H9 (cell line): ENCODE results near the gene OSBP2. TPM values are rescaled to one million over a fixed set of nuclear protein-coding genes. Genes with fewer than 3 reads are reported as not detected.
A peak's percentile ranks its signal among the peaks of the same experiment; 100 is the strongest.

Experiments used
- DNase-seq: peaks from one replicate; pipeline ENCODE4 v3.0.0-alpha.2; 2017
- H2AFZ ChIP-seq: one replicate; pipeline ENCODE4 v1.6.1; 2013; ENCODE audit warnings: mild to moderate bottlenecking, low read length, control low read depth, moderate library complexity
- H2AK5ac ChIP-seq: 2 replicates; pipeline ENCODE4 v1.6.1; 2013; ENCODE audit warnings: low read length, control low read depth, mixed read lengths; ENCODE audit not compliant: insufficient read length
- H2BK120ac ChIP-seq: one replicate; pipeline ENCODE4 v1.6.1; 2013; ENCODE audit warnings: low read depth, mild to moderate bottlenecking, low read length, control low read depth, inconsistent platforms; ENCODE audit not compliant: poor library complexity, severe bottlenecking
- H2BK12ac ChIP-seq: 2 replicates; pipeline ENCODE4 v1.6.1; 2013; ENCODE audit warnings: low read length, control low read depth, mixed read lengths, low read depth; ENCODE audit not compliant: insufficient read length
- H2BK15ac ChIP-seq: 2 replicates; pipeline ENCODE4 v1.6.1; 2013; ENCODE audit warnings: low read depth, low read length, control low read depth
- H2BK20ac ChIP-seq: one replicate; pipeline ENCODE4 v1.6.1; 2013; ENCODE audit warnings: low read depth, mild to moderate bottlenecking, low read length, control low read depth, inconsistent platforms; ENCODE audit not compliant: poor library complexity, severe bottlenecking
- H2BK5ac ChIP-seq: 2 replicates; pipeline ENCODE4 v1.6.1; 2013; ENCODE audit warnings: low read length, control low read depth, mixed read lengths; ENCODE audit not compliant: insufficient read length
- H3K14ac ChIP-seq: 2 replicates; pipeline ENCODE4 v1.6.1; 2013; ENCODE audit warnings: low read length, control low read depth; ENCODE audit not compliant: insufficient read depth
- H3K18ac ChIP-seq: 2 replicates; pipeline ENCODE4 v1.6.1; 2013; ENCODE audit warnings: low read depth, mild to moderate bottlenecking, mixed read lengths, low read length, control low read depth; ENCODE audit not compliant: insufficient read length
- H3K23ac ChIP-seq: 2 replicates; pipeline ENCODE4 v1.6.1; 2013; ENCODE audit warnings: low read length, control low read depth, mixed read lengths, low read depth; ENCODE audit not compliant: insufficient read length
- H3K23me2 ChIP-seq: 2 replicates; pipeline ENCODE4 v1.6.1; 2013; ENCODE audit warnings: low read depth, mild to moderate bottlenecking, mixed read lengths, low read length, control low read depth; ENCODE audit not compliant: insufficient read length, poor library complexity, severe bottlenecking
- H3K27ac ChIP-seq: 2 replicates; pipeline ENCODE4 v1.5.1; 2013; ENCODE audit warnings: low read length, control low read depth, mixed read lengths, low read depth; ENCODE audit not compliant: insufficient read length
- H3K27me3 ChIP-seq: 2 replicates; pipeline ENCODE4 v1.6.1; 2013; ENCODE audit warnings: low read length, control low read depth, inconsistent platforms; ENCODE audit not compliant: insufficient read depth
- H3K4ac ChIP-seq: 2 replicates; pipeline ENCODE4 v1.6.1; 2013; ENCODE audit warnings: low read depth, mild to moderate bottlenecking, control low read depth, inconsistent platforms, low read length, moderate library complexity
- H3K4me1 ChIP-seq: 2 replicates; pipeline ENCODE4 v1.6.1; 2013; ENCODE audit warnings: low read length, control low read depth, inconsistent platforms; ENCODE audit not compliant: insufficient read depth
- H3K4me2 ChIP-seq: 2 replicates; pipeline ENCODE4 v1.6.1; 2013; ENCODE audit warnings: low read length, control low read depth, mixed read lengths; ENCODE audit not compliant: insufficient read length, insufficient read depth
- H3K56ac ChIP-seq: 2 replicates; pipeline ENCODE4 v1.6.1; 2013; ENCODE audit warnings: low read depth, mild to moderate bottlenecking, mixed read lengths, low read length, control low read depth; ENCODE audit not compliant: insufficient read length
- H3K79me1 ChIP-seq: 2 replicates; pipeline ENCODE4 v1.6.1; 2013; ENCODE audit warnings: low read depth, mild to moderate bottlenecking, moderate library complexity, low read length, control low read depth, inconsistent platforms; ENCODE audit not compliant: insufficient read depth, poor library complexity, severe bottlenecking
- H3K79me2 ChIP-seq: 2 replicates; pipeline ENCODE4 v1.6.1; 2013; ENCODE audit warnings: low read length, control low read depth, inconsistent platforms; ENCODE audit not compliant: insufficient read depth
- H3K9ac ChIP-seq: 2 replicates; pipeline ENCODE4 v1.6.1; 2013; ENCODE audit warnings: low read length, control low read depth, mixed read lengths; ENCODE audit not compliant: insufficient read length; ENCODE audit errors: extremely low read depth
- H3K9me3 ChIP-seq: one replicate; pipeline ENCODE4 v1.6.1; 2013; ENCODE audit warnings: low read depth, low read length, inconsistent platforms; ENCODE audit not compliant: control insufficient read depth
- H3T11ph ChIP-seq: one replicate; pipeline ENCODE4 v1.6.1; 2013; ENCODE audit warnings: mild to moderate bottlenecking, low read length, control low read depth, inconsistent platforms
- H4K20me1 ChIP-seq: one replicate; pipeline ENCODE4 v1.6.1; 2013; ENCODE audit not compliant: control insufficient read depth, insufficient read length, insufficient read depth
- H4K5ac ChIP-seq: 2 replicates; pipeline ENCODE4 v1.6.1; 2013; ENCODE audit warnings: low read depth, mild to moderate bottlenecking, mixed read lengths, low read length, control low read depth; ENCODE audit not compliant: insufficient read length
- H4K8ac ChIP-seq: replicated peaks from 2 replicates; pipeline ENCODE4 v1.6.1; 2013; ENCODE audit warnings: low read length, control low read depth, mixed read lengths, low read depth; ENCODE audit not compliant: insufficient read length
- H4K91ac ChIP-seq: 2 replicates; pipeline ENCODE4 v1.6.1; 2013; ENCODE audit warnings: low read depth, mild to moderate bottlenecking, moderate library complexity, mixed read lengths, low read length, control low read depth; ENCODE audit not compliant: insufficient read length
- H3K27ac Mint-ChIP-seq, 3 experiments: 2 replicates in 2 of 3; 3 replicates in 1 of 3; pipeline ENCODE4 v1.8.0; 2020 to 2021; ENCODE audit warnings: mixed read lengths in 3 of 3, mild to moderate bottlenecking in 1 of 3, moderate library complexity in 1 of 3
- H3K27me3 Mint-ChIP-seq: 2 replicates; pipeline ENCODE4 v1.8.0; 2021; ENCODE audit warnings: low read depth, mild to moderate bottlenecking, moderate library complexity, mixed read lengths
- H3K36me3 Mint-ChIP-seq, 3 experiments: 2 replicates in 2 of 3; 3 replicates in 1 of 3; pipeline ENCODE4 v1.8.0; 2020 to 2021; ENCODE audit warnings: low read depth in 3 of 3, mixed read lengths in 3 of 3; ENCODE audit not compliant: insufficient read depth in 1 of 3
- H3K4me1 Mint-ChIP-seq, 2 experiments: 2 replicates each; pipeline ENCODE4 v1.8.0; 2020; ENCODE audit warnings: mixed read lengths in 2 of 2
- H3K4me3 Mint-ChIP-seq, 2 experiments: 2 replicates in 1 of 2; 3 replicates in 1 of 2; pipeline ENCODE4 v1.8.0; 2020 to 2021; ENCODE audit warnings: mild to moderate bottlenecking in 2 of 2, mixed read lengths in 2 of 2, moderate library complexity in 1 of 2
- H3K9me3 Mint-ChIP-seq, 2 experiments: 2 replicates in 1 of 2; 3 replicates in 1 of 2; pipeline ENCODE4 v1.8.0; 2020; ENCODE audit warnings: mild to moderate bottlenecking in 2 of 2, mixed read lengths in 2 of 2, moderate library complexity in 1 of 2
- CTCF ChIP-seq: fragments of 200-600 bp; sonication (generic); conservative IDR thresholded peaks from 3 replicates; pipeline ENCODE4 v1.8.0; 2021; ENCODE audit warnings: antibody characterized with exemption, mild to moderate bottlenecking
- WGBS: extraction: QIAGEN DNeasy Blood & Tissue Kit; methylation state at CpG from one replicate; pipeline ENCODE4 v1.1.7; 2013; ENCODE audit warnings: missing lambda C conversion rate, low lambda C conversion rate, mixed read lengths; ENCODE audit not compliant: insufficient read length; ENCODE audit errors: extremely low coverage; 5-methylcytosine and 5-hydroxymethylcytosine counted together
- total RNA-seq: library from RNA; stranded (reverse); gene quantifications from 2 replicates; pipeline ENCODE4 v1.2.1, GENCODE V29; 2021

The OSBP2 gene
- total RNA-seq, 1 experiment from 2014 or later: 3.4 TPM

GRCh38 chr22:30865656-30866055 is 171.0 kb downstream of the OSBP2 start:
- Histone ChIP-seq H3K18ac (no peak overlapping the region), H3K79me1 (no peaks in the 10 kb centered on the region), H3K9ac (no peak overlapping the region), H3K9me3 (no peaks in the 10 kb centered on the region), H3K23ac (no peak overlapping the region), H3K56ac (no peak overlapping the region), H4K5ac (no peak overlapping the region), H3K14ac (no peak overlapping the region), H3T11ph (no peak overlapping the region), H2BK120ac (no peak overlapping the region), H3K27ac (no peak overlapping the region), H2AFZ (no peak overlapping the region), H2BK5ac (no peak overlapping the region), H4K20me1 (no peaks in the 10 kb centered on the region), H3K79me2 (no peaks in the 10 kb centered on the region), H2BK15ac (no peak overlapping the region), H3K4me1 (no peaks in the 10 kb centered on the region), H2BK20ac (no peak overlapping the region), H3K4ac (no peak overlapping the region), H4K91ac (no peak overlapping the region), H3K27me3 (no peaks in the 10 kb centered on the region), H3K23me2 (no peaks in the 10 kb centered on the region), H4K8ac (no peak overlapping the region), H2AK5ac (no peak overlapping the region), H2BK12ac (no peak overlapping the region), H3K4me2 (no peak overlapping the region)
- Mint-ChIP-seq H3K36me3 (no peaks in the 10 kb centered on the region; a peak in 1 of 7 replicates), H3K27me3 (no peaks in the 10 kb centered on the region), H3K4me1 (peaks cover 0 to 8% of the 10 kb centered on the region in 2 experiments; a peak in 2 of 4 replicates), H3K4me3 (no peak overlapping the region), H3K9me3 (no peaks in the 10 kb centered on the region), H3K27ac (no peak overlapping the region)
- DNase-seq: peak; percentile 18
- no peak for TF ChIP-seq CTCF
- no CpG with 5 or more reads among the region's 11 CpGs for WGBS
